Calu3 (cell line): ENCODE data around the gene HECW1. TPM values are rescaled to one million over a fixed set of nuclear protein-coding genes. Genes with fewer than 3 reads are reported as not detected.

ENCODE experiments used
- BruUV-seq: library from RNA; stranded (reverse); fragments of 400-500 nt; replicated peaks from 2 replicates; lab custom pipeline; 2021; lab: Mats Ljungman, UMichigan
- CTCF ChIA-PET: fragments of 300-600 bp; sonication (Branson Sonifier 250); formaldehyde crosslinking; loops from one replicate; lab custom pipeline; 2022; ENCODE audit warnings: antibody characterized with exemption; lab: Charles Lee
- DNase-seq: peaks from one replicate; pipeline ENCODE4 v3.0.0; 2022
- H3K27ac Mint-ChIP-seq: one replicate; pipeline ENCODE4 v1.8.0; 2022; ENCODE audit warnings: mixed read lengths; ENCODE audit not compliant: unreplicated experiment
- H3K27me3 Mint-ChIP-seq: one replicate; pipeline ENCODE4 v1.8.0; 2022; ENCODE audit warnings: mixed read lengths; ENCODE audit not compliant: unreplicated experiment
- H3K36me3 Mint-ChIP-seq: one replicate; pipeline ENCODE4 v1.8.0; 2022; ENCODE audit warnings: mild to moderate bottlenecking, moderate library complexity, mixed read lengths; ENCODE audit not compliant: insufficient read depth, unreplicated experiment
- H3K4me1 Mint-ChIP-seq: one replicate; pipeline ENCODE4 v1.8.0; 2022; ENCODE audit warnings: mild to moderate bottlenecking, low read depth, mixed read lengths; ENCODE audit not compliant: unreplicated experiment
- H3K4me3 Mint-ChIP-seq: one replicate; pipeline ENCODE4 v1.8.0; 2022; ENCODE audit warnings: mild to moderate bottlenecking, low read depth, moderate library complexity, mixed read lengths; ENCODE audit not compliant: unreplicated experiment
- H3K9me3 Mint-ChIP-seq: one replicate; pipeline ENCODE4 v1.8.0; 2022; ENCODE audit warnings: low read depth, mixed read lengths; ENCODE audit not compliant: unreplicated experiment
- intact Hi-C: fragments of 100-400 bp; cut with micrococcal nuclease; formaldehyde crosslinking; loops from one replicate; pipeline ENCODE4 v1.10.0; 2022; ENCODE audit not compliant: unreplicated experiment
- total RNA-seq: library from RNA; stranded (reverse); gene quantifications from 2 replicates; pipeline ENCODE4 v1.2.3, GENCODE V29; 2022
- TF ChIP-seq, protein P1 (sequence below): fragments of 200-600 bp; IDR thresholded peaks from one replicate; pipeline ENCODE4 v1.8.0; 2022; ENCODE audit warnings: antibody characterized with exemption; ENCODE audit not compliant: unreplicated experiment

Gene HECW1
- total RNA-seq, 1 experiment from 2014 or later = 0.33 TPM

DNA sequence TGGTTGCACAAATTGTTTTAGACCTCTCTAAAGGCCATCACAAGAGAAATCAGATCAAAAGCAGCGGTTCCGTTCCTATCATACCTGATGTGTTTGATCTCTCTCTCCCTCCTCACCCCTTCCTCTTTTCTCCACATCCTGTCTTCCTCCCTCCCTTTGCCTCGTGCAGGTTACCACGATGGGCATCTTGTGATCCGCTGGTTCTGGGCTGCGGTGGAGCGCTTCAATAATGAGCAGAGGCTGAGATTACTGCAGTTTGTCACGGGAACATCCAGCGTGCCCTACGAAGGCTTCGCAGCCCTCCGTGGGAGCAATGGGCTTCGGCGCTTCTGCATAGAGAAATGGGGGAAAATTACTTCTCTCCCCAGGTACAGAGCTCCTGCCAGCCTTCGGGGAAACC, 442.0 kb downstream of the HECW1 start:
- no peak for DNase-seq
- H3K4me3 Mint-ChIP-seq = no peak overlapping the region
- BruUV-seq = no TSS peak
- CTCF ChIA-PET = no interaction called here
- no peaks in the 10 kb centered on the region for H3K36me3 Mint-ChIP-seq
- intact Hi-C loops = no loop called here
- peaks cover 19% of the 10 kb centered on the region for H3K4me1 Mint-ChIP-seq
- TF ChIP-seq, protein P1, sequence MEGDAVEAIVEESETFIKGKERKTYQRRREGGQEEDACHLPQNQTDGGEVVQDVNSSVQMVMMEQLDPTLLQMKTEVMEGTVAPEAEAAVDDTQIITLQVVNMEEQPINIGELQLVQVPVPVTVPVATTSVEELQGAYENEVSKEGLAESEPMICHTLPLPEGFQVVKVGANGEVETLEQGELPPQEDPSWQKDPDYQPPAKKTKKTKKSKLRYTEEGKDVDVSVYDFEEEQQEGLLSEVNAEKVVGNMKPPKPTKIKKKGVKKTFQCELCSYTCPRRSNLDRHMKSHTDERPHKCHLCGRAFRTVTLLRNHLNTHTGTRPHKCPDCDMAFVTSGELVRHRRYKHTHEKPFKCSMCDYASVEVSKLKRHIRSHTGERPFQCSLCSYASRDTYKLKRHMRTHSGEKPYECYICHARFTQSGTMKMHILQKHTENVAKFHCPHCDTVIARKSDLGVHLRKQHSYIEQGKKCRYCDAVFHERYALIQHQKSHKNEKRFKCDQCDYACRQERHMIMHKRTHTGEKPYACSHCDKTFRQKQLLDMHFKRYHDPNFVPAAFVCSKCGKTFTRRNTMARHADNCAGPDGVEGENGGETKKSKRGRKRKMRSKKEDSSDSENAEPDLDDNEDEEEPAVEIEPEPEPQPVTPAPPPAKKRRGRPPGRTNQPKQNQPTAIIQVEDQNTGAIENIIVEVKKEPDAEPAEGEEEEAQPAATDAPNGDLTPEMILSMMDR = no peak
- H3K27me3 Mint-ChIP-seq = peaks cover 25% of the 10 kb centered on the region
- peaks cover 3% of the 10 kb centered on the region for H3K9me3 Mint-ChIP-seq
- no peak overlapping the region for H3K27ac Mint-ChIP-seq

DNA sequence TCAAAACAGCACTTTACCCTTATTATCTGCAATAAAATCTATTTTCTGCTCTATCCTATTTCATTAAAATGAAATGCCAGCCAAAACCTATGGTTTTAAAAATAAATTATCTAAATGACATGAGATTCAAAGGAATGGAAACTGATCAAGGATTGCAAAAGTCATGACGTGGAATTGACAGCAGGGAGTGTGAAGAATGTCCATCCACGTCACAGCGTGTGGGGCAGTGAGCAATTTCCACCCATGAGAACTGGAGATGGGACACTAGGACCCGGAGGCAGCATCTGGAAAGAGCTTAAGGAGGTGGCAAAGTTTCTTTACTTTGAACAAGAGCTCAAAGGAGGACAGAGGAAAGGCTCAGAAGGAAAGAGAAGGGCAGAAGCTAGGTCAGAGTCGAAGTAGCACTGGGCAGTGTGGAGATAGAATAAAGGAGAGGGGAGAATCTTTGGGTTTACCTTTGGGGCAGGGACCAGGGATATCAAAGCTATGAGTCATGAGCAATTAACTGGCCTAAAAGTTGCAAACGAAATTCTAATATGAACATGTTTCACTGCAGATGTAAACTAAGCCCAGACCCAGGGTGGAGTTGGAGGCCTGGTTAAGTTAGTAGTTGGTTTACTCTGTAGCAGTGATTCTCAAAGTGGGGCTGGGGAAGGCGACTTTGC, 445.5 kb downstream of the HECW1 start:
- Mint-ChIP-seq H3K4me1 (peaks cover 19% of the 10 kb centered on the region), H3K27ac (no peak overlapping the region), H3K27me3 (peaks cover 8% of the 10 kb centered on the region), H3K9me3 (peaks cover 3% of the 10 kb centered on the region), H3K4me3 (no peak overlapping the region), H3K36me3 (no peaks in the 10 kb centered on the region)
- TF ChIP-seq, protein P1 = no peak
- CTCF ChIA-PET = interaction anchor here (0.6 to 0.8 kb wide), 2 partner anchors 14 to 543 kb away, joined by 3 to 5 read pairs; no protein-coding TSS in a partner anchor
- no peak for DNase-seq
- no TSS peak for BruUV-seq
- intact Hi-C loops = no loop called here

DNA sequence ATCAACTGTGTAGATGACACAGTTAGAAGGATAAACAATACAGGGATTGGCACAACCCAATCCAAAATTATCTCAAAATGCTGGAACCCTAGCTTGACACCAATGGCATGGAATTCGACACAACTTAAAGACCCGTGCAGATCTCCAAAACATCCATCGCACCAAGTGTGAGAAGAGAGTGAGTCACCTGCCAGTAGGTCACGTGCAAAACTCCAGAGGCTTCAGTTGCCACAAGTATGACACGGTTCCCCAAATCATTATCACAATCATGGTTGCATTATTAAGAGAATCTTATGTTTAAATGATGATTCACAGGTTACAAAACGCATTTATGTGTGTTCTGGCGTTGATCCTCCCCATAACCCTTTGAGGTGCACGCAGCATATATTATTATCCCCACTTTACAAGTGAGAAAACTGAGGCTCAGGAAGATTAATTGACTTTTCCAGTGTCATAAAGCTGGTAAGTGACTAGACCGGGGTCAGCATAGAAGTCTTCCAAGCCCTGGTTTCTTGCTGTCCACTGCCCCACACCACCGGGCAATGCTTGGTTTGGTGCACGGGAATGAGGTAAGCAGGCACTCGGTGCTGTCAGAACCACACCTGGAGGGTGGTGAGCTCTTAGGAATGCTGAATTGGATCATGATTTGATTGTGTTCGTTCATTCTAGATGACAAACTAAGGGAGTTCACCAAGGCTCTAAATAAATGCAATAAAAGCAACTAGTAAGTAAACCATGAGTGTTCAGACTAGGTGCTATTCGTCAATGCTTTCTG, 446.9 kb downstream of the HECW1 start:
- CTCF ChIA-PET = no interaction called here
- DNase-seq = no peak
- H3K4me1 Mint-ChIP-seq = peaks cover 11% of the 10 kb centered on the region
- peaks cover 8% of the 10 kb centered on the region for H3K27me3 Mint-ChIP-seq
- no peaks in the 10 kb centered on the region for H3K36me3 Mint-ChIP-seq
- BruUV-seq = no TSS peak
- intact Hi-C loops = no loop called here
- no peak overlapping the region for H3K4me3 Mint-ChIP-seq
- peaks cover 3% of the 10 kb centered on the region for H3K9me3 Mint-ChIP-seq
- TF ChIP-seq, protein P1 = no peak
- no peak overlapping the region for H3K27ac Mint-ChIP-seq

DNA sequence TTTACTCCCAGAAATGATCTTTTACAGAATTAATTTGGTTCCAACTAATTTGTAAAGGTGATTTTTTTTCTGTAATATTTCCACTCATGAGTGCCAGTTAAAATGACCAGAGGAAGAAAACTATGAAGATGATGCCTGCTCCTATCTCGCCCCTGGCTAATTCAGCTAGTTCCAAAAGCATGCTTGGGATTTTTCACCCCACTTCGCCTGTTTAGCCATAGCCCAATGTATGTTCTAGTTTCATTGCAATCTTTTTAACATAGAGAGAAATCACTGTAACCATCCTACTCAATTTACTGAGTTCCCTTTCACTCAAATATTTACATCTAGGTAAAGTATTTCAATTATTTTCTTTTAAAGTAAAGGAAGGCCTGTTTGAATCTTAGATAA, 447.5 kb downstream of the HECW1 start:
- CTCF ChIA-PET = no interaction called here
- DNase-seq = no peak
- Mint-ChIP-seq H3K4me3 (no peak overlapping the region), H3K36me3 (no peaks in the 10 kb centered on the region), H3K27ac (no peak overlapping the region), H3K27me3 (peaks cover 8% of the 10 kb centered on the region), H3K4me1 (peaks cover 11% of the 10 kb centered on the region), H3K9me3 (peaks cover 3% of the 10 kb centered on the region)
- intact Hi-C loops = no loop called here
- no TSS peak for BruUV-seq
- TF ChIP-seq, protein P1 = no peak
